Activated CD4-positive, alpha-beta memory T cell treated with anti-CD3 and anti-CD28 coated beads, Interleukin-2, amount 10 ng/mL, durations not matched to agents 7 days and 5 days (primary cell): ENCODE results near the gene SOCS1. TPM values are rescaled to one million over a fixed set of nuclear protein-coding genes. Genes with fewer than 3 reads are reported as not detected.
A peak's percentile ranks its signal among the peaks of the same experiment; 100 is the strongest.

Experiments
- CTCF ChIA-PET: fragments of 350-600 bp; sonication (Branson Sonifier 250); formaldehyde crosslinking; loops from one replicate; lab custom pipeline; 2021; ENCODE audit warnings: antibody characterized with exemption, inconsistent platforms; lab: Charles Lee
- POLR2A ChIA-PET: fragments of 350-600 bp; sonication (Branson Sonifier 250); formaldehyde crosslinking; loops from one replicate; lab custom pipeline; 2021; ENCODE audit warnings: antibody characterized with exemption; lab: Charles Lee
- DNase-seq: peaks from one replicate; pipeline ENCODE4 v3.0.0-alpha.2; 2020
- H3K27ac Mint-ChIP-seq: one replicate; pipeline ENCODE4 v1.8.0; 2021; ENCODE audit warnings: mild to moderate bottlenecking, mixed read lengths
- H3K27me3 Mint-ChIP-seq: one replicate; pipeline ENCODE4 v1.8.0; 2021; ENCODE audit warnings: mixed read lengths
- H3K36me3 Mint-ChIP-seq: one replicate; pipeline ENCODE4 v1.8.0; 2021; ENCODE audit warnings: low read depth, mixed read lengths
- H3K4me1 Mint-ChIP-seq: one replicate; pipeline ENCODE4 v1.8.0; 2021; ENCODE audit warnings: mixed read lengths
- H3K4me3 Mint-ChIP-seq: one replicate; pipeline ENCODE4 v1.8.0; 2021; ENCODE audit warnings: mild to moderate bottlenecking, mixed read lengths
- H3K9me3 Mint-ChIP-seq: one replicate; pipeline ENCODE4 v1.8.0; 2021; ENCODE audit warnings: mixed read lengths
- total RNA-seq, 2 experiments: library from RNA; stranded (reverse); gene quantifications; one replicate each; pipeline ENCODE4 v1.2.3, GENCODE V29; 2021

SOCS1 gene
- total RNA-seq, 2 experiments from 2014 or later: 136 to 142 TPM

- Mint-ChIP-seq H3K27me3 (no peaks in the 10 kb centered on the region), H3K4me3 (no peak overlapping the region), H3K9me3 (peaks cover 22% of the 10 kb centered on the region), H3K4me1 (peaks cover 17% of the 10 kb centered on the region), H3K27ac (no peak overlapping the region), H3K36me3 (peaks cover 22% of the 10 kb centered on the region)
- POLR2A ChIA-PET: interaction anchor here (1.3 kb wide), 1 partner anchor 13 kb away, joined by 4 read pairs; no protein-coding TSS in a partner anchor
- no peak for DNase-seq
- CTCF ChIA-PET: no interaction called here
Observed at GRCh38 chr16:11211061-11211976, 44.7 kb downstream of the SOCS1 start.

DNA sequence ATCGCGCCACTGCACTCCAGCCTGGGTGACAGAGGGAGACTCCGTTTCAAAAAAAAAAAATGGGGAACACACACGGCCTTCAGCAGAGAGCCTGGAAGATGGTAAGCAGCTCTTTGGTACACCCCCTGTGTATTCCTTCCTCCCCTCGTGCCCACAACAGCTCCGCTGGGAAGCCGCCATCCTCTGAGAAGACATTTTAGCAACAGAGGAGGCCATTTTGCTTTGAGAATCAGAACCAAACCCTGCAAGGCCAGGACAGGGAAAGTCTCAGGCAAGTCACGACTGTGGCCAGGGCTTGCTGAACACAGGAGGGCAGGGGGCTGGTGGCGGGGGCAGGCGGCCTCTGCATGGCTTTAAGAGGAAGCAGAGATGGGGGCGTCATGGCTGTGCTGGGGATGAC, 45.7 kb downstream of the SOCS1 start:
- Mint-ChIP-seq H3K9me3 (peaks cover 13% of the 10 kb centered on the region), H3K36me3 (peaks cover 12% of the 10 kb centered on the region), H3K27ac (no peak overlapping the region), H3K4me1 (peaks cover 28% of the 10 kb centered on the region), H3K27me3 (no peaks in the 10 kb centered on the region), H3K4me3 (no peak overlapping the region)
- DNase-seq: no peak
- ChIA-PET POLR2A (no interaction called here), CTCF (interaction anchor here (0.6 kb wide), 1 partner anchor 157 kb away, joined by 3 read pairs; no protein-coding TSS in a partner anchor)

- CTCF ChIA-PET: interaction anchor here (1.1 to 2.5 kb wide), 2 partner anchors 9 to 147 kb away, joined by 4 to 14 read pairs; no protein-coding TSS in a partner anchor
- peaks cover 37% of the 10 kb centered on the region for H3K4me1 Mint-ChIP-seq
- H3K27me3 Mint-ChIP-seq: no peaks in the 10 kb centered on the region
- POLR2A ChIA-PET: interaction anchor here (1.0 to 1.3 kb wide), 4 partner anchors 9 to 104 kb away, joined by 3 to 4 read pairs (median 4); no protein-coding TSS in a partner anchor
- no peak for DNase-seq
- H3K36me3 Mint-ChIP-seq: peaks cover 12% of the 10 kb centered on the region
- no peak overlapping the region for H3K4me3 Mint-ChIP-seq
- H3K27ac Mint-ChIP-seq: no peak overlapping the region
- H3K9me3 Mint-ChIP-seq: peaks cover 13% of the 10 kb centered on the region
Observed at GRCh38 chr16:11208916-11209665, 46.9 kb downstream of the SOCS1 start.

DNA sequence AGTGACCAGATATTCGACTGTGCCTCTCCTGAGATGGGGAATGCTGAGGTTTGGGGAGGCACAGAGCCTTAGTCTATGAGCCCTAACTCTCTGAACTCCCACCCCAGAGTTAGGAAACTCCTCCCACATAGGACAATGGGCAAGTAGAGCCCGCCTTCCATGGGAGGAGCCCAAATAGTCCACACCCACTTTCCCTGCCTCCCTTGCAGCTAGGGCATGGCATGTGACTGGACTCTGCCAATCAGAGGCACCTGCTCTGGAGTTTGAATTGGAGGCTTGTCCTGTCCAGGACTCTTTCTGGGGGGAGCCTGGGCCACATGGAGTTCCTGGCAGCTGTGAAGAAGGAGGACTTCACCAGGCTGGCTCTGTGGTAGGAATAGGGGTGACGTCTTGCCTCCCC, 48.4 kb downstream of the SOCS1 start:
- CTCF ChIA-PET: interaction anchor here (2.5 kb wide), 1 partner anchor 10 kb away, joined by 14 read pairs; no protein-coding TSS in a partner anchor
- peaks cover 41% of the 10 kb centered on the region for H3K4me1 Mint-ChIP-seq
- H3K27ac Mint-ChIP-seq: no peak overlapping the region
- H3K27me3 Mint-ChIP-seq: no peaks in the 10 kb centered on the region
- H3K36me3 Mint-ChIP-seq: peaks cover 12% of the 10 kb centered on the region
- H3K9me3 Mint-ChIP-seq: peaks cover 13% of the 10 kb centered on the region
- POLR2A ChIA-PET: interaction anchor here (0.9 to 3.2 kb wide), 5 partner anchors 14 to 103 kb away, joined by 3 to 15 read pairs (median 3); partner anchors contain the start of gene SOCS1
- DNase-seq: no peak
- H3K4me3 Mint-ChIP-seq: no peak overlapping the region

DNA sequence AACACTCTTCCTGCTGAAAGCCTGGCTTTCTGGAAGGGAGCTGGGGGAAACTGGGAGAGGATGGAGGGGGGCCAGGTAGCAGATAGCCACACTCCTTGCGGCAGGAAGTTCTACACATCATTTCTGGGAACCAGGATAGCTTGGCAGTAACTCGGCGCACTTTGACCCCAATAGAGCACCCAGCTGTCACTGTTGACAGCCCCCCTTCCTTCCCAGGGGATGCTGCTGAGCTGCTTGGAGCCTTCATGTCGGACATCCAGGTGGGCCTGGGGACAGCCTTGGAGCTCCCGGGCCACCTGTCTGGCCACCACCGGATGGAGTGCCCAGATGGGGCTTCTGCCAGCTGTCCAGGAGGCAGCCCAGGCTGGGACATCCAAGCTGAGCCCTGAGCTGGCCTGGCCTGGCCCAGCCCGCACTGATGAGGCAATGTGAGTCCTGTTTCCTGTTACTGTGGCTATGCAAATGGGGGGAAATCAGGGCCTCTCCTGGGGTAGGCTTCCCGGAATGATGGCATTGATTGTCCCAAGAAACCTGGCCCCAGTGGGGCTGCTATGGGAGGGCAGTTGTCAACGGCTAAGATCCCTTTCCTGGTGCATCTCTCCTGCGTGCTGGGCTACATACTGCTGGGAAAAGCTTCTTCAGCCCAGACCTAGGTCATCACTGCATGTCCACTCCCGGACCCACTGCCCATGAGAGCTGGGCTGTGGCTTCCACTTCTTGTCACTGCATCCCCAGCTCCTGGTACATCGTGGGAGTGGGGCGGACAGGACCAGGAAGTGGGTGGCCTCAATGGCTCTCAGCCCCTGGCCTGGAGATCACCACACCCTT, 50.0 kb downstream of the SOCS1 start:
- peaks cover 55% of the 10 kb centered on the region for H3K4me1 Mint-ChIP-seq
- POLR2A ChIA-PET: interaction anchor here (0.6 to 3.2 kb wide), 9 partner anchors 10 to 591 kb away, joined by 3 to 15 read pairs (median 4); partner anchors contain the start of genes SOCS1 and ZC3H7A
- H3K4me3 Mint-ChIP-seq: no peak overlapping the region
- CTCF ChIA-PET: interaction anchor here (1.0 to 2.4 kb wide), 5 partner anchors 11 to 242 kb away, joined by 3 to 13 read pairs (median 6); no protein-coding TSS in a partner anchor
- H3K27ac Mint-ChIP-seq: peak overlapping the region; percentile 83
- no peaks in the 10 kb centered on the region for H3K27me3 Mint-ChIP-seq
- peaks cover 12% of the 10 kb centered on the region for H3K36me3 Mint-ChIP-seq
- DNase-seq: no peak
- peaks cover 13% of the 10 kb centered on the region for H3K9me3 Mint-ChIP-seq

GRCh38 chr16:11205065-11205699, 50.8 kb downstream of the SOCS1 start:
- H3K36me3 Mint-ChIP-seq: peaks cover 12% of the 10 kb centered on the region

DNA sequence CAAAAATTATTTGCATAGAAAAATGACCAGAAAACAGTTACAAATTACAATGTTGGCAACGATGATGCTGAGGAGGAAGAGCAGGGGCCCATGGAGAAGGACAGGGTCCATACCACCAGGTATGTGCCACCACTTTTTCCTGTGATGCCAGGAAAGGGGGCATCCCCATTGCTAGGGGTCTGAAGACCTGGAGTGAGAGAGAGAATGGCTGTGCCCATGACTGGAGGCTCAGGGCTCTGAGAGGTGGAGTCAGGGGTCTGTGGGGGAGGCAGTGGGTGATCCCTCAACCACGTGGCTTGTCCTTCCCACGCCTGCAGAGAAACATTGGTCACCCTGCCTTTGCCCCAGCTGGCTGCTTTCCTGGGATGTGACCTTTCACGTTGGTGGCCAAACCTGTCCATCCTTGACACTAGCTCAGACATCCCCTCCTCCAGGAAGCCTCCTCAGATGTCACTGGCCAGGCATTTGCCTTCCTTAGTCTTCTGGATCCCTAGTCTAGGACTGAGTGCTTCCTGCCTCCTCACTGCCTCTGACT, 51.4 kb downstream of the SOCS1 start:
- Mint-ChIP-seq H3K4me3 (no peak overlapping the region), H3K4me1 (peaks cover 62% of the 10 kb centered on the region), H3K36me3 (peaks cover 12% of the 10 kb centered on the region), H3K9me3 (peaks cover 13% of the 10 kb centered on the region), H3K27me3 (no peaks in the 10 kb centered on the region), H3K27ac (no peak overlapping the region)
- POLR2A ChIA-PET: interaction anchor here (1.2 to 1.9 kb wide), 2 partner anchors 8 to 25 kb away, joined by 3 to 4 read pairs; no protein-coding TSS in a partner anchor
- DNase-seq: no peak
- CTCF ChIA-PET: interaction anchor here (1.8 to 2.4 kb wide), 2 partner anchors 9 to 14 kb away, joined by 7 to 13 read pairs; no protein-coding TSS in a partner anchor

More at GRCh38 chr16:11205065-11205699, 50.8 kb downstream of the SOCS1 start:
- DNase-seq: no peak
- no peak overlapping the region for H3K4me3 Mint-ChIP-seq
- H3K27ac Mint-ChIP-seq: no peak overlapping the region
- ChIA-PET CTCF (interaction anchor here (1.8 to 2.4 kb wide), 3 partner anchors 10 to 20 kb away, joined by 6 to 13 read pairs (median 7); no protein-coding TSS in a partner anchor), POLR2A (interaction anchor here (1.0 to 3.2 kb wide), 6 partner anchors 8 to 592 kb away, joined by 3 to 15 read pairs (median 5); partner anchors contain the start of genes SOCS1 and ZC3H7A)
- peaks cover 61% of the 10 kb centered on the region for H3K4me1 Mint-ChIP-seq
- no peaks in the 10 kb centered on the region for H3K27me3 Mint-ChIP-seq
- H3K9me3 Mint-ChIP-seq: peaks cover 13% of the 10 kb centered on the region

Other genes starting within 250 kb of the SOCS1 start
- gene TNP2, start 13.1 kb upstream of the SOCS1 start, total RNA-seq: not detected
- not detected for gene PRM3, start 17.4 kb upstream of the SOCS1 start, total RNA-seq
- not detected for gene PRM2, start 20.3 kb upstream of the SOCS1 start, total RNA-seq
- not detected for gene PRM1, start 25.1 kb upstream of the SOCS1 start, total RNA-seq
- 10 to 100 TPM; 45.9 to 46.6 TPM for gene RMI2, start 89.3 kb upstream of the SOCS1 start, total RNA-seq